Measurements from ENCODE around the gene NOL4L.
"Not testable (repeated sequence)": the region's sequence is repeated elsewhere in the genome, so short reads cannot be mapped to it uniquely, and the experiment has no call there.

Gene NOL4L

GRCh38 chr20:32612351-32613191 is 27.4 kb upstream of the NOL4L start:
- DNase-seq, result no peak

GRCh38 chr20:32611868-32612267 is 26.7 kb upstream of the NOL4L start:
- DNase-seq, result no peak

- no peak for DNase-seq
Observed at GRCh38 chr20:32611286-32611685, 26.2 kb upstream of the NOL4L start.

GRCh38 chr20:32610472-32611218 is 25.5 kb upstream of the NOL4L start:
- peak; percentile 24 for DNase-seq

GRCh38 chr20:32609993-32610392 is 24.9 kb upstream of the NOL4L start:
- no peak for DNase-seq

- no peak for DNase-seq
Observed at GRCh38 chr20:32609111-32609773, 24.1 kb upstream of the NOL4L start.

- no peak for DNase-seq
Observed at GRCh38 chr20:32608664-32609015, 23.5 kb upstream of the NOL4L start.

- no peak for DNase-seq
Observed at GRCh38 chr20:32607727-32608663, 22.9 kb upstream of the NOL4L start.

GRCh38 chr20:32607324-32607723 is 22.2 kb upstream of the NOL4L start:
- no peak for DNase-seq

GRCh38 chr20:32606790-32607189 is 21.7 kb upstream of the NOL4L start:
- no peak for DNase-seq

- DNase-seq, result no peak
Observed at GRCh38 chr20:32606107-32606506, 21.0 kb upstream of the NOL4L start.

GRCh38 chr20:32605167-32605656 is 20.1 kb upstream of the NOL4L start:
- DNase-seq, result peak; percentile 88

- peak; percentile 94 for DNase-seq
Observed at GRCh38 chr20:32603046-32603726, 18.1 kb upstream of the NOL4L start.

GRCh38 chr20:32602273-32602672 is 17.1 kb upstream of the NOL4L start:
- DNase-seq, result no peak

- DNase-seq, result no peak
Observed at GRCh38 chr20:32600681-32601237, 15.6 kb upstream of the NOL4L start.

GRCh38 chr20:32599783-32600340 is 14.7 kb upstream of the NOL4L start:
- no peak for DNase-seq

GRCh38 chr20:32598606-32599005 is 13.5 kb upstream of the NOL4L start:
- DNase-seq, result no peak

GRCh38 chr20:32597714-32598113 is 12.6 kb upstream of the NOL4L start:
- no peak for DNase-seq

- DNase-seq, result no peak
Observed at GRCh38 chr20:32596681-32597252, 11.6 kb upstream of the NOL4L start.

- DNase-seq, result no peak
Observed at GRCh38 chr20:32595143-32595542, 10.0 kb upstream of the NOL4L start.

GRCh38 chr20:32594669-32595068 is 9.5 kb upstream of the NOL4L start:
- not testable (repeated sequence) for DNase-seq

Measured in MV-4-11 (cell line).